OCI-LY7 (cell line): Measurements from ENCODE around the gene BCAS4. TPM values are rescaled to one million over a fixed set of nuclear protein-coding genes. Genes with fewer than 3 reads are reported as not detected.

Source experiments
- BruUV-seq: library from RNA; stranded (reverse); fragments of 400-500 nt; replicated peaks from 2 replicates; lab custom pipeline; 2021; lab: Mats Ljungman, UMichigan
- CTCF ChIA-PET: fragments of 300-600 bp; sonication (Branson Sonifier 250); formaldehyde crosslinking; loops from one replicate; lab custom pipeline; 2022; ENCODE audit warnings: antibody characterized with exemption; ENCODE audit not compliant: unreplicated experiment; lab: Charles Lee
- POLR2A ChIA-PET: fragments of 300-600 bp; sonication (Branson Sonifier 250); formaldehyde crosslinking; loops from one replicate; lab custom pipeline; 2022; ENCODE audit warnings: antibody characterized with exemption; lab: Charles Lee
- DNase-seq: peaks from one replicate; pipeline ENCODE4 v3.0.0-alpha.2; 2015; ENCODE audit warnings: low spot score
- H2AFZ ChIP-seq: fragments of 200-600 bp; sonication (generic), shearing (Covaris generic); 2 replicates; pipeline ENCODE4 v1.6.1; 2014; ENCODE audit warnings: mild to moderate bottlenecking, antibody characterized with exemption, low read length, moderate library complexity
- H3K27ac ChIP-seq: fragments of 200-600 bp; sonication (generic); 2 replicates; pipeline ENCODE4 v1.5.1; 2014; ENCODE audit warnings: mixed run types, low read depth, mild to moderate bottlenecking, moderate library complexity, low read length, inconsistent platforms; ENCODE audit not compliant: poor library complexity, severe bottlenecking
- H3K36me3 ChIP-seq: fragments of 200-600 bp; sonication (generic); 2 replicates; pipeline ENCODE4 v1.6.1; 2014; ENCODE audit warnings: mild to moderate bottlenecking, antibody characterized with exemption, low read length, moderate library complexity, mixed read lengths; ENCODE audit not compliant: insufficient read depth
- H3K4me1 ChIP-seq: fragments of 200-600 bp; sonication (generic); 2 replicates; pipeline ENCODE4 v1.5.1; 2014; ENCODE audit warnings: mild to moderate bottlenecking, low read length; ENCODE audit not compliant: insufficient read depth, poor library complexity, severe bottlenecking
- H3K4me2 ChIP-seq: fragments of 200-600 bp; sonication (generic); 2 replicates; pipeline ENCODE4 v1.6.1; 2014; ENCODE audit warnings: mild to moderate bottlenecking, low read length
- H3K4me3 ChIP-seq: fragments of 200-600 bp; sonication (generic); 2 replicates; pipeline ENCODE4 v1.5.1; 2014; ENCODE audit warnings: mild to moderate bottlenecking, low read depth, low read length; ENCODE audit not compliant: poor library complexity, severe bottlenecking
- H3K79me2 ChIP-seq: fragments of 200-600 bp; sonication (generic); 2 replicates; pipeline ENCODE4 v1.6.1; 2016; ENCODE audit warnings: low read depth, mild to moderate bottlenecking, low read length, moderate library complexity, mixed read lengths; ENCODE audit not compliant: insufficient read depth
- H3K9me2 ChIP-seq: fragments of 200-600 bp; sonication (generic); 2 replicates; pipeline ENCODE4 v1.6.1; 2016; ENCODE audit warnings: mild to moderate bottlenecking, low read length, mixed read lengths; ENCODE audit not compliant: insufficient read depth
- H3K9me3 ChIP-seq: fragments of 200-600 bp; sonication (generic); 2 replicates; pipeline ENCODE4 v1.6.1; 2014; ENCODE audit warnings: mild to moderate bottlenecking, mixed run types, low read length, mixed read lengths
- H4K20me1 ChIP-seq: fragments of 200-600 bp; sonication (generic); 2 replicates; pipeline ENCODE4 v1.6.1; 2014; ENCODE audit warnings: mild to moderate bottlenecking, antibody characterized with exemption, low read length, moderate library complexity, mixed read lengths; ENCODE audit not compliant: insufficient read depth
- EZH2phosphoT487 ChIP-seq: fragments of 200-600 bp; sonication (generic); IDR thresholded peaks from 2 replicates; pipeline ENCODE4 v1.6.1; 2018; ENCODE audit warnings: low read depth, borderline replicate concordance, mild to moderate bottlenecking, mixed run types, antibody characterized with exemption, low read length, moderate library complexity, mixed read lengths
- intact Hi-C: fragments of 100-400 bp; cut with micrococcal nuclease; formaldehyde crosslinking; loops from one replicate; pipeline ENCODE4 v1.10.0; 2022; ENCODE audit not compliant: unreplicated experiment
- total RNA-seq, 2 experiments: library from RNA; depleted of rRNA in 1 of 2; stranded (reverse); fragments of >200 nt in 1 of 2; shearing (Covaris generic) in 1 of 2; gene quantifications; 2 replicates each; pipeline ENCODE4 v1.2.3, GENCODE V29; 2014 to 2022
- TF ChIP-seq, protein P1 (sequence below): fragments of 200-600 bp; sonication (generic); conservative IDR thresholded peaks from 2 replicates; pipeline ENCODE4 v1.5.1; 2014; ENCODE audit warnings: mild to moderate bottlenecking, antibody characterized with exemption, low read length, moderate library complexity, mixed read lengths

BCAS4 gene
- total RNA-seq, 2 experiments from 2014 or later: 173 to 181 TPM

DNA sequence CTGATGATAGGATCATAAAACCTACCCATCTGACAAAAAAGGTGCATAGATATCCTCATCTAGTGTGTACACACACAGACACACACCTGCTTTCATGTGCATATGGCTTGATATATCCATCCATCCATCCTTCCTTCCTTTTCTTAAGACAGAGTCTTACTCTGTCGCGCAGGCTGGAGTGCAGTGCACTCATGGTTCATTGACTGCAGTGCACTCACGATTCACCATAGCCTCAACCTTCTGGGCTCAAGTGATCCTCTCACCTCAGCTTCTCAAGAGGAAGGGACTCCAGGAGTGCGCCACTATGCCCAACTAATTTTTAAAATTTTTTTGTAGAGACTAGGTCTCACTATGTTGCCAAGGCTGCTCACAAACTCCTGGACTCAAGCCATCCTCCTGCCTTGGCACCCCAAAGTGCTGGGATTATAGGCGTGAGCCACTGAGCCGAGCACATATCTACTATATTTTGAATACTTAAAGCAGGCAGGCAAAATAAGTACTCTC, 109.3 kb downstream of the BCAS4 start:
- no peak for DNase-seq
- H3K79me2 ChIP-seq: peaks cover 97% of the 10 kb centered on the region
- intact Hi-C loops: no loop called here
- H3K36me3 ChIP-seq: peaks cover 95% of the 10 kb centered on the region
- ChIA-PET CTCF (no interaction called here), POLR2A (no interaction called here)
- H3K27ac ChIP-seq: no peak overlapping the region
- no peaks in the 10 kb centered on the region; the same call in 1 of the 2 replicates for H3K9me3 ChIP-seq
- BruUV-seq: no TSS peak
- no peak overlapping the region for H2AFZ ChIP-seq
- H4K20me1 ChIP-seq: peaks cover 76% of the 10 kb centered on the region
- H3K4me2 ChIP-seq: no peak overlapping the region
- H3K4me1 ChIP-seq: peaks cover 4% of the 10 kb centered on the region
- no peaks in the 10 kb centered on the region for H3K9me2 ChIP-seq
- H3K4me3 ChIP-seq: no peak overlapping the region
- TF ChIP-seq EZH2phosphoT487: no peak
- TF ChIP-seq, protein P1, sequence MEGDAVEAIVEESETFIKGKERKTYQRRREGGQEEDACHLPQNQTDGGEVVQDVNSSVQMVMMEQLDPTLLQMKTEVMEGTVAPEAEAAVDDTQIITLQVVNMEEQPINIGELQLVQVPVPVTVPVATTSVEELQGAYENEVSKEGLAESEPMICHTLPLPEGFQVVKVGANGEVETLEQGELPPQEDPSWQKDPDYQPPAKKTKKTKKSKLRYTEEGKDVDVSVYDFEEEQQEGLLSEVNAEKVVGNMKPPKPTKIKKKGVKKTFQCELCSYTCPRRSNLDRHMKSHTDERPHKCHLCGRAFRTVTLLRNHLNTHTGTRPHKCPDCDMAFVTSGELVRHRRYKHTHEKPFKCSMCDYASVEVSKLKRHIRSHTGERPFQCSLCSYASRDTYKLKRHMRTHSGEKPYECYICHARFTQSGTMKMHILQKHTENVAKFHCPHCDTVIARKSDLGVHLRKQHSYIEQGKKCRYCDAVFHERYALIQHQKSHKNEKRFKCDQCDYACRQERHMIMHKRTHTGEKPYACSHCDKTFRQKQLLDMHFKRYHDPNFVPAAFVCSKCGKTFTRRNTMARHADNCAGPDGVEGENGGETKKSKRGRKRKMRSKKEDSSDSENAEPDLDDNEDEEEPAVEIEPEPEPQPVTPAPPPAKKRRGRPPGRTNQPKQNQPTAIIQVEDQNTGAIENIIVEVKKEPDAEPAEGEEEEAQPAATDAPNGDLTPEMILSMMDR: no peak

DNA sequence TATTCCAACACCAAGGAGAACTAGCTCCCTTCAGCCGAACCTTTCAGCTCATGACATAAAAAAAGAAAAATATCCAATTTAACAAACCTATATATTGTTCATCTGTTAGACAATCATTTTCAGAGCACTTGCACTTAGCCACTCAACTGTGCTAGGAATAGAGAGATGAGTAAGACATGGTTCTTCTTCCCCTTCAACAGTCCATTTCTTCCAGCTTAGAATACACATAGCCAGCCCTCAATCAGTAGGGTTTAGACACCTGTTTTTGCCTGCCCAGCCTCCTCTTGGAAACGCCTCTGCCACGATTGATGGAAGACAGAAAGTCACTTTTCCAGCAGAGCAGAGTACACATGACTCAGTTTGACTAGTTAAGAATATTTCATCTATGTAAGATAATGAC, 114.6 kb downstream of the BCAS4 start:
- H3K4me3 ChIP-seq: no peak overlapping the region
- no TSS peak for BruUV-seq
- no peaks in the 10 kb centered on the region for H3K9me2 ChIP-seq
- peaks cover 100% of the 10 kb centered on the region for H3K79me2 ChIP-seq
- CTCF ChIA-PET: interaction anchor here (1.3 kb wide), 1 partner anchor 20 kb away, joined by 3 read pairs; no protein-coding TSS in a partner anchor
- H3K36me3 ChIP-seq: peaks cover 94% of the 10 kb centered on the region
- no peak overlapping the region for H3K27ac ChIP-seq
- H3K4me2 ChIP-seq: no peak overlapping the region
- POLR2A ChIA-PET: interaction anchor here (0.6 to 1.4 kb wide), 5 partner anchors 12 to 178 kb away, joined by 3 to 6 read pairs (median 3); partner anchors contain the start of gene ADNP
- TF ChIP-seq, protein P1: no peak
- no peak for TF ChIP-seq EZH2phosphoT487
- DNase-seq: no peak
- H3K4me1 ChIP-seq: peaks cover 24% of the 10 kb centered on the region
- intact Hi-C loops: no loop called here
- H3K9me3 ChIP-seq: no peaks in the 10 kb centered on the region; the same call in 1 of the 2 replicates
- H2AFZ ChIP-seq: no peak overlapping the region
- peaks cover 73% of the 10 kb centered on the region for H4K20me1 ChIP-seq

DNA sequence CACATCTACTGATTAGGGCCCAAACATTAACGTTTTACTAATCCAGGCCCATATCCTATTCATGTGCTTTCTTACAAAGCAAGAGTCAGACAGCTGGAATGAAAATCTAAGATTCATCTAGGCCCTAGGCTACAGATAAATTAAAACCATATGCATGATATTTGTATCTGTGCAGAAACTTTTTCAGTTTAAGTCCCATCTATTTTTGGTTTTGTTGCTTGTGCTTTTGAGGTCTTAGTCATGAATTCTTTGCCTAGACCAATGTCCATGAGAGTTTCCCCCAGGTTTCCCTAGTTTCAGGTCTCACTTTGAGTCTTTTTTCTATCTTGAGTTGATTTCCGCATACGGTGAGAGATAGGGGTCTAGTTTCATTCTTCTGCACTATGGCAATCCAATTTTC, 116.2 kb downstream of the BCAS4 start:
- H3K27ac ChIP-seq: no peak overlapping the region
- H3K9me2 ChIP-seq: no peaks in the 10 kb centered on the region
- CTCF ChIA-PET: interaction anchor here (1.6 kb wide), 1 partner anchor 10 kb away, joined by 3 read pairs; no protein-coding TSS in a partner anchor
- BruUV-seq: no TSS peak
- peaks cover 100% of the 10 kb centered on the region for H3K79me2 ChIP-seq
- H3K4me3 ChIP-seq: no peak overlapping the region
- DNase-seq: no peak
- POLR2A ChIA-PET: interaction anchor here (0.5 to 1.1 kb wide), 3 partner anchors 19 to 120 kb away, joined by 3 to 6 read pairs (median 3); no protein-coding TSS in a partner anchor
- H2AFZ ChIP-seq: no peak overlapping the region
- no peak for TF ChIP-seq EZH2phosphoT487
- TF ChIP-seq, protein P1: no peak
- intact Hi-C loops: no loop called here
- H3K4me1 ChIP-seq: peaks cover 36% of the 10 kb centered on the region
- no peaks in the 10 kb centered on the region; the same call in 1 of the 2 replicates for H3K9me3 ChIP-seq
- H4K20me1 ChIP-seq: peaks cover 73% of the 10 kb centered on the region
- peaks cover 94% of the 10 kb centered on the region for H3K36me3 ChIP-seq
- no peak overlapping the region for H3K4me2 ChIP-seq
